Hematopoietic multipotent progenitor cell treated with erythropoietin and hydrocortisone succinate and interleukin-3 and kit ligand, for 15 days (in vitro differentiated cells): Measurements from ENCODE around the gene SLC27A1.
"Not testable (repeated sequence)": the region's sequence is repeated elsewhere in the genome, so short reads cannot be mapped to it uniquely, and the experiment has no call there.

Experiments used
- DNase-seq: peaks from one replicate; pipeline ENCODE4 v3.0.0-alpha.2; 2015; ENCODE audit warnings: low spot score

SLC27A1 gene

GRCh38 chr19:17511724-17512573 is 41.6 kb downstream of the SLC27A1 start:
- peak; percentile 76 for DNase-seq

- DNase-seq, result peak; percentile 4
These were observed 42.2 kb downstream of the SLC27A1 start for GRCh38 chr19:17512574-17512939.

DNA sequence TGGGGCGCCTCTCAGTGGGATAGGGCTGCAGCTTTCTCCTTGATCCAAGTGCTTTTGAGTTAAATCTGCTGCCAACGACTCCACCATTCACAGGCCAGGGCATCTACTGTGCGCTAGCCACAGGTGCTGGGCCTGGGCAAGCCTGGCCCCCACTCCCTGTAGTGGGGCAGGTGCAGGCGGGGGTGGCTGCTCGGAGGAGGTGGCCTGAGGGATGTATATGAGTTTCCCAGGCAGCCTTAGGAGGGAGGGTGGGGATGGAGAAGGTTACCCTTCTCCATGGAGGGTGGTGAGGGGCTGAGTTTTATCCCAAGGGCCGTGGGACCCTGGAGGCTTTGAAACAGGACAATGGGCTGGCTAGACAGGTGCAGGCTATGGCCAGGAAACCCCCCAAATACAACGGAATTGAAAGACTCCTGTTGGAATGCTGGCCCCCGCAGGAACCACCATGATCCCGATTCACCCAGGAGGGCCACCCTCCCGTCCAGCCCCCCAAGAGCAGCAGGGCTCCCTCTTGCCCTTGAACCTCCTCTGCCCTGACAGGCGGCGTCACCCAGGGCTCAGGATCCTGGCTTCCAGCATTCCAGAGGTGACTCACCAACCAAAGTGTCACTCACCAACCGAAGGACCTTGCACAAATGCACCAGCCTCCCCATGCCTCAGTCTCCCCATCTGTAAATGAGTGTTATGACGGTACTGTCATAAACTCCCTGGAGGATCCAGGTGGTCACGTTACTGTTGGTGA is 45.3 kb downstream of the SLC27A1 start:
- no peak for DNase-seq

DNA sequence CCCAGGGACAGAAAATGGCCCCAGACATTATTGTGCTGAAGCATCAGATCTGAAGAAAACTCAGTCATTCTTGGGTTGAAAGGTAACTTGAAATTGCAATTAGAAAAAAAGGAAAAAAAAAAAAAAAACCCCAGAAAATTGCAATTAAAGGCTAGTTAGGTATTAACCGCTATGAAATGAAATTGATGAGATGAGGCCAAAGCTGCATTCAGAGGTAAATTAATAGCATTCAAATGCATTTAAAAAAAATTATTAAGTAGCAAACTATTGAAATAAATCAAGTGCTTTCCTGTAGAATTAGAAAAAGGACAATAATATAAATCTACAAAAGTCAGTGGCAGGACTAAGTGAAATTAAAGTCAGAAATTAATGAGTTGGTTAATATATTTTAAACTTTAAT is 47.6 kb downstream of the SLC27A1 start:
- no peak for DNase-seq

- not testable (repeated sequence) for DNase-seq
These were observed 48.3 kb downstream of the SLC27A1 start for GRCh38 chr19:17518654-17519053.

DNA sequence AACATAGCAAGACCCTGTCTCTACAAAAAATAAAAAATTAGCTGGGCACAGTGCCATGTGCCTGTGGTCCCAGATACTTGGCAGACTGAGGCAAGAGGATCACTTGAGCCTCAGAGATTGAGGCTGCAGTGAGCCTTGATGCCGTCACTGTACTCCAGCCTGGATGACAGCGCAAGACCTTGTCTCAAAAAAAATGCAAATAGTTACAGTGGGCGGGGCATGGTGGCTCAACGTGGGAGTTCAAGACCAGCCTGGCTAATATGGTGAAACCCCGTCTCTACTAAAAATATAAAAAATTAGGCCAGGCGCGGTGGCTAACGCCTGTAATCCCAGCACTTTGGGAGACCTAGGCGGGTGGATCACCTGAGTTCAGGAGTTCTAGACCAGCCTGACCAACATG is 49.6 kb downstream of the SLC27A1 start:
- no peak for DNase-seq

DNA sequence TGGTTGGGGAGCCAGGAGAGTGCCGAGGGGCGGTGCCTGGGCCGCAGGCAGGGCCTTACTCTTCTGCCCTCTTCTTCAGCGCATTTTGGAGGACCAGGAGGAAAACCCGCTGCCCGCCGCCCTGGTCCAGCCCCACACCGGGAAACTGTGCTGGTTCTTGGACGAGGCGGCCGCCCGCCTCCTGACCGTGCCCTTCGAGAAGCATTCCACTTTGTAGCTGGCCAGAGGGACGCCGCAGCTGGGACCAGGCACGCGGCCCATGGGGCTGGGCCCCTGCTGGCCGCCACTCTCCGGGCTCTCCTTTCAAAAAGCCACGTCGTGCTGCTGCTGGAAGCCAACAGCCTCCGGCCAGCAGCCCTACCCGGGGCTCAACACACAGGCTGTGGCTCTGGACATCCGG is 50.5 kb downstream of the SLC27A1 start:
- DNase-seq, result no peak

DNA sequence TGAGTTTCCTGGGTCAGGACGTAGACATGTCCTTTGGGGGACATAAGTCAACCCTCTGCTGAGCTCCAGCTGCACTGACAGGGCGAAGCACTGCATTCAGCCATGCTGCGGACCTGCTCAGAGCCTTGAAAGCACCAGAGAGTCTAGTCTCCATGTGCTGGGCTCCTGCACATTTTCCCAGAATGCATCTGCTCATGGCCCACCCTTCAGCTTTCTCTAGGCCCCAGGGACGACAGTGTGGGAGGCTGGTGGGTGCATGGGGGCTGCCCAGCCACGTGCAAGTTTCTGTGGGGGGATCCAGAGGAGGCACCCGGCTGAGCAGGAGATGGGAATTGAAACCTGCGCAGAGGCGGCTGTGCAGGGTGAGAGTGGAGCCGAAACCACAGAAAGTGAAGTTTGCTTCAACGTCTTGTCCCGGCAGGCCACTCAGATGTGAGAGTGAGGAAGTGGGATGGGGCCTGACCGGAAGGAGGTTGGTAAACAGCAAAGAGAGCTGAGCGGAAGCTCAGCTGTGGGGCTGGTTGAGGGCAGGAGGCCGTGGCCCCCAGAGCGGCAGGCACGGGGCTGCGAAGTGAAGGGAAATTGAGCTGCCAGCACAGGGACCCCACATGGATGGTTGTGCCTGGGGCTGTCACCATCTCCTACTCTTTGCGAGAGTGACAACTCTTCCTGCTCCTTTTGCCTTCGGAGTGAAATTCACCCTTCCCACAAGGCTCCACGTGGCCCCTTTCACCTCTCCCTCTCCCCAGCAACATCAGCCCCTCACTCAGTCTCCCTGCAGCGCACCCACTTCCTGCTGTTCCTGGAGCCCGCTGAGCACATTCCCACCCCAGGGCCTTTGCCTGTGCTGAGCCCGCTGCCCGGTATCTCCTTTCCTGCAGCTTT is 52.9 kb downstream of the SLC27A1 start:
- no peak for DNase-seq

DNA sequence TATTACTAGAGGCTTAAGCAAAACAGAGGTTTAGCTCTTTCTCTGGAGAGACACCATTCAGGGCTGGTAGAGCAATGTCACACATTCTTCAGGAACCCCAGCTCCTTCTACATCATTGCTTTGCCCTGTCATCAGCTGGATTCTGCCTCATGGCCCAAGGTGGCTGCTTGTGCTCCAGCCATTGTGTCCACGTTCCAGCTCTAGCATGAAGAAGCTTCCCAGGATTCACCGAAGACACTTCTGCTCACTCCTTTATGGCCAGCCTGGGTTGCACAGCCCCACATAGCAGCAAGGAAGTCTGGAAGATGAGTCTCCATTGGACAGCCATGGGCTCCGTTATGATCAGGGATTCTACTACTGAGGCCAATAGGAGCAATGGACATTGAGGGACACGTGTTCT is 54.3 kb downstream of the SLC27A1 start:
- no peak for DNase-seq

- no peak for DNase-seq
These were observed 54.8 kb downstream of the SLC27A1 start for GRCh38 chr19:17525141-17525540.

- no peak for DNase-seq
These were observed 56.6 kb downstream of the SLC27A1 start for GRCh38 chr19:17526922-17527321.

- no peak for DNase-seq
These were observed 57.0 kb downstream of the SLC27A1 start for GRCh38 chr19:17527326-17527725.

GRCh38 chr19:17528610-17529009 is 58.3 kb downstream of the SLC27A1 start:
- DNase-seq, result no peak

- no peak for DNase-seq
These were observed 59.2 kb downstream of the SLC27A1 start for GRCh38 chr19:17529239-17530158.

DNA sequence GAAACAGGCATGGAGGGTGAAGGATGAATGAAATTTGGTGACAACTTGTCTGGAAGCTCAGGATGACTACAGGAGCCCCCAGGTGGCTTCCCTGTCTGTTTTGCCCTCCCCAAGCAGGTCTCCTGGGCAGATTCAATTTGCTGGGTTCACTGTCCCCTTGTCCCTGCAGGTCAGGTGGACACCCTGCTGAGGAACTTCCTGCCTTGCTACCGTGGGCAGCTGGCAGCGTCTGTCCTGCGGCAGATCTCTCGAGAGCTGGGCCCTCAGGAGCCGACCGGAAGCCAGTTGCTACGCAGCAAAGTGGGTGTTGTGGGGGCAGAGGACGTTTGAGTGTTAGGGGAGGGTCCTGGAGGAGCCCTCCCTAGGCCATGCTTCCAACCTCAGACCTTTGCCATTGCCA is 60.3 kb downstream of the SLC27A1 start:
- DNase-seq, result no peak

DNA sequence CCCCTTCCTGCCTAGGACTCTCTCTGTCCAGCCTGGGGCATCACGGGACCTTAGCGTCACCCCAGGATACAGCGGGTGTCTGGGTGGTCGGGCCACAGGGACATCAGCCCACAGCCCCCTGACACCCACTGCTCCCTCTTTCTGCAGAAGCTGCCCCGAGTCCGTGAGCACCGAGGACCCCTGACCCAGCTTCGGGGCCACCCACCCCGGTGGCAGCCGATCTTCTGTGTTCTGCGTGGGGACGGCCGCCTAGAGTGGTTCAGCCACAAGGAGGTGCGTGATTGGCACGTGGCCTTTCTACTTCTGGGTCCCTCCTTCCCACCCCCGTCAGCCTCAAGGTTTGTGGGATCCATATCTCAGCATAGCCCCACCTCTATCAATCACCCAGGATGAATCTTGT is 61.8 kb downstream of the SLC27A1 start:
- no peak for DNase-seq

DNA sequence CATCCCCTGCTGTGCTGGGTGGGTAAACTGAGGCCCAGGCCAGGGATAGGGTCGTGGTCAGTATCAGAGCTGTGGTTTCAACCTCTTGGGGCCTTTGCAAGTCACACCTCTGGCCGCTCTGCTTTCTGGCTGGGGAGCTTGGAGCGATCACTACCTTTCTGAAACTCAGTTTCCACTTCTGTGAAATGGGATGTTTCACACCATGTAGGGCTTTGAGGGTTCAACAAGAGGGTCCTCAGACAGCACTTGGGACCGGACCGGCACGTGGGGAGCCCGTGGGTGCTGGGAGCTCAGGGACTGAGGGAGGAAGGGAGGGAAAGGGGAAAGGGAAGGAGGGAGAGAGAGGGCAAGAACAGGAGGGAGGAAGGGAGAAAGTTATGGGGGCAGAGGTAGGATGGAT is 62.2 kb downstream of the SLC27A1 start:
- no peak for DNase-seq

GRCh38 chr19:17534767-17535166 is 64.4 kb downstream of the SLC27A1 start:
- DNase-seq, result no peak

GRCh38 chr19:17536955-17537354 is 66.6 kb downstream of the SLC27A1 start:
- DNase-seq, result no peak

DNA sequence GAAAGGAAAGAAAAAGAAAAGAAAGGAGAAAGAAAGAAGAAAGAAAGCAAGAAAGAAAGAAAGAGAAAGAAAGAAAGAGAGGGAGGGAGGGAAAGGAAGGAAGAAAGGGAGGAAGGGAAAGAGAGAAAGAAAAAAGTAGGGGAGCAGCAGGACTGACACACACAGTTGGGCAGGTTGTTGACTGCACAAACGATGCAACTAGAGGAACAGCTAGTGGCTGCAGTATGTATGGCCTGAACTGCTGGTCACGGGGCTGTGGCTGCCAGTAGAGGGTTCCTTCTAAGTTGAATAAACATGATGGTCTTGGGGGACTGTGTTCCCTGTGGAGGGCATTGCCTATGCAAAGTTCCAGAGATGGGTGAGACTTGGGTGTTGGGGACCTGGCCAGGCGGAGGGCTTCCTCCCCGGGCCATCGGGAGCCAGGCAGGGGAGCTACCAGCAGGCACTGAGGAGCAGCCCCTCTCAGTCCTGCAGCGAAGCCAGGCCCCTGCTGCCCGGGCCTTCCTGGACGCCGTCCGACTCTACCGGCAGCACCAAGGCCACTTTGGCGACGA is 68.4 kb downstream of the SLC27A1 start:
- DNase-seq, result no peak
